CD14-positive monocyte (primary cell): ENCODE measurements around the gene AKAP14. TPM values are rescaled to one million over a fixed set of nuclear protein-coding genes. Genes with fewer than 3 reads are reported as not detected.

ENCODE experiments used
- DNase-seq, 3 donors: peaks; one replicate each; pipeline ENCODE4 v3.0.0-alpha.2; 2011 to 2022
- H2AFZ ChIP-seq: 2 replicates; pipeline ENCODE4 v1.6.0; 2012; ENCODE audit warnings: mild to moderate bottlenecking, low read depth, low read length, inconsistent platforms; ENCODE audit not compliant: insufficient read depth, poor library complexity, severe bottlenecking
- H3K27ac ChIP-seq, 2 donors: 1 replicate in 1 of 2; 2 replicates in 1 of 2; pipeline ENCODE4 v1.5.1; 2012 to 2013; ENCODE audit warnings: low read length in 2 of 2, control low read depth in 1 of 2, inconsistent platforms in 1 of 2, low read depth in 1 of 2, mild to moderate bottlenecking in 1 of 2
- H3K27me3 ChIP-seq, 2 donors: one replicate each; pipeline versions ENCODE4 v1.6.0 to v1.6.1; 2011 to 2013; ENCODE audit warnings: low read length in 2 of 2; ENCODE audit not compliant: control insufficient read depth in 2 of 2, insufficient read depth in 2 of 2
- H3K36me3 ChIP-seq, 2 donors: replicated peaks in 1 of 2; 1 replicate in 1 of 2; 2 replicates in 1 of 2; pipeline versions ENCODE4 v1.5.1 to v1.6.1; 2012 to 2013; ENCODE audit warnings: low read length in 2 of 2, control low read depth in 1 of 2, inconsistent platforms in 1 of 2, mild to moderate bottlenecking in 1 of 2; ENCODE audit not compliant: insufficient read depth in 2 of 2, control insufficient read depth in 1 of 2
- H3K4me1 ChIP-seq, 2 donors: 1 replicate in 1 of 2; 2 replicates in 1 of 2; pipeline versions ENCODE4 v1.5.1 to v1.6.1; 2012 to 2013; ENCODE audit warnings: low read length in 2 of 2, control low read depth in 1 of 2, inconsistent platforms in 1 of 2, mild to moderate bottlenecking in 1 of 2, moderate library complexity in 1 of 2; ENCODE audit not compliant: insufficient read depth in 2 of 2, control insufficient read depth in 1 of 2
- H3K4me2 ChIP-seq: replicated peaks from 2 replicates; pipeline ENCODE3; 2012; ENCODE audit warnings: low read length, moderate library complexity, mild to moderate bottlenecking; ENCODE audit not compliant: poor library complexity, severe bottlenecking; ENCODE audit errors: extremely low read depth
- H3K4me3 ChIP-seq, 3 experiments: fragments of 200-600 bp in 1 of 3; sonication (generic) in 1 of 3; replicated peaks in 1 of 3; 1 replicate in 2 of 3; 2 replicates in 1 of 3; pipeline ENCODE4 v1.5.1; 2011 to 2013; ENCODE audit warnings: low read length in 3 of 3, mild to moderate bottlenecking in 3 of 3, control low read depth in 2 of 3, low read depth in 2 of 3, inconsistent platforms in 1 of 3, moderate library complexity in 1 of 3
- H3K79me2 ChIP-seq: 2 replicates; pipeline ENCODE4 v1.6.0; 2012; ENCODE audit warnings: mild to moderate bottlenecking, control low read depth, inconsistent platforms, low read length, moderate library complexity; ENCODE audit not compliant: insufficient read depth
- H3K9ac ChIP-seq: 2 replicates; pipeline ENCODE4 v1.6.0; 2017; ENCODE audit warnings: low read length, mild to moderate bottlenecking; ENCODE audit not compliant: insufficient read depth, poor library complexity, severe bottlenecking
- H3K9me3 ChIP-seq, 2 donors: replicated peaks in 1 of 2; 1 replicate in 1 of 2; 2 replicates in 1 of 2; pipeline versions ENCODE4 v1.5.1 to v1.6.1; 2012 to 2013; ENCODE audit warnings: low read length in 2 of 2, control low read depth in 1 of 2; ENCODE audit not compliant: control insufficient read depth in 1 of 2, insufficient read depth in 1 of 2
- H4K20me1 ChIP-seq: 2 replicates; pipeline ENCODE4 v1.6.0; 2012; ENCODE audit warnings: mild to moderate bottlenecking, low read length, control low read depth, moderate library complexity; ENCODE audit not compliant: insufficient read depth
- H3K27ac Mint-ChIP-seq, 7 donors: one replicate each; pipeline ENCODE4 v1.8.0; 2020; ENCODE audit warnings: mild to moderate bottlenecking in 7 of 7, mixed read lengths in 7 of 7, moderate library complexity in 6 of 7, inconsistent platforms in 2 of 7
- H3K27me3 Mint-ChIP-seq, 3 donors: one replicate each; pipeline ENCODE4 v1.8.0; 2021 to 2022; ENCODE audit warnings: low read depth in 3 of 3, mild to moderate bottlenecking in 3 of 3, mixed read lengths in 3 of 3, moderate library complexity in 3 of 3, inconsistent platforms in 1 of 3
- H3K36me3 Mint-ChIP-seq, 2 donors: one replicate each; pipeline ENCODE4 v1.8.0; 2020; ENCODE audit warnings: mixed read lengths in 2 of 2, inconsistent platforms in 1 of 2, mild to moderate bottlenecking in 1 of 2
- H3K4me1 Mint-ChIP-seq: one replicate; pipeline ENCODE4 v1.8.0; 2020; ENCODE audit warnings: mild to moderate bottlenecking, mixed read lengths
- H3K4me3 Mint-ChIP-seq, 2 donors: one replicate each; pipeline ENCODE4 v1.8.0; 2020; ENCODE audit warnings: mild to moderate bottlenecking in 2 of 2, mixed read lengths in 2 of 2, moderate library complexity in 1 of 2
- H3K9me3 Mint-ChIP-seq, 7 donors: one replicate each; pipeline ENCODE4 v1.8.0; 2020 to 2022; ENCODE audit warnings: mixed read lengths in 7 of 7, mild to moderate bottlenecking in 6 of 7, moderate library complexity in 6 of 7, inconsistent platforms in 2 of 7
- WGBS: methylation state at CpG from one replicate; pipeline ENCODE4 v1.1.5; 2013; ENCODE audit warnings: missing lambda C conversion rate; ENCODE audit not compliant: insufficient coverage; 5-methylcytosine and 5-hydroxymethylcytosine counted together
- intact Hi-C, 2 donors: fragments of 100-400 bp; cut with micrococcal nuclease; formaldehyde crosslinking; loops; one replicate each; pipeline versions ENCODE4 v1.15.0 to v1.15.1; 2023
- polyA minus RNA-seq: library from RNA; depleted of rRNA, polyadenylated mRNA; stranded (reverse); fragments of >200 nt; gene quantifications from 2 replicates; pipeline ENCODE4 v1.2.3, GENCODE V29; 2012
- polyA plus RNA-seq, 3 donors: library from polyadenylated mRNA; depleted of rRNA in 1 of 3; unstranded in 2 of 3; stranded (reverse) in 1 of 3; fragments of 300-500 nt in 2 of 3; fragments of >200 nt in 1 of 3; fragmentation: Illumina TruSeq in 2 of 3; gene quantifications; 1 replicate in 2 of 3; 2 replicates in 1 of 3; pipeline ENCODE4 v1.2.3, GENCODE V29; 2012 to 2021
- total RNA-seq, 12 experiments: library from RNA in 1 of 12; stranded (reverse) in 1 of 12; fragments of 120-200 nt in 1 of 12; gene quantifications; one replicate each; pipeline ENCODE4 v1.2.4 and lab custom pipeline; 2013 to 2026; ENCODE audit warnings: mixed read lengths in 6 of 12, inconsistent platforms in 1 of 12
- TF ChIP-seq, protein P1 (sequence below): fragments of 200-600 bp; IDR thresholded peaks from one replicate; pipeline ENCODE4 v1.8.0; 2022; ENCODE audit warnings: antibody characterized with exemption, mild to moderate bottlenecking

The AKAP14 gene
- not detected for total RNA-seq (2013)
- polyA plus RNA-seq, result not detected
- polyA minus RNA-seq, result not detected in 2 replicates
- 0 to 0.08 (median 0) reads per million in 11 experiments for total RNA-seq (lab: John Stamatoyannopoulos, UW)

DNA sequence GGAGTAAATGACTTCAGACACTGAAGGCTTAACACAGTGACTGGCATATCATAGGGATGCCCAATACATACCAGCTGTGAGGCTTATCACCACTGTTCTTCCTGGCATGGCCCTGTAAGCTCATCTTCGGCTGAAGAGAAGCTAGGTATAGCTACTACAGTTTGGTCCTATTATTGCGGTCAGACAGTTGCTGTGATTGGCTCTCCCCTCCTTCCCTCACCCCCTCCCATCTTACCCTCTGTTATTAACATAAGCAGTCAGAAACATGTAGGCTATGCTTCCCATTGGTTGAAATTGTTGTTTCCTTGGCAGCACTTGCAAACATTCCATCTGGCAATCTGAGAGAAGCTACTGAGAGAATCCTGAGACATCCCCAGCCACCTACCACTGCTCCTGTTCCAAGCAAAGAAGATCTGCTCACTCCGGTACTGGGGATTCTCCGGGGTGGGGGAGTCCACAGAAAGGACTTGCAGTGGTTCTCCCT, at the start of gene AKAP14:
Gene AKAP14, plus strand, starts transcription at position 51 of the 484 bp plus-strand sequence. CDS start 7,331 bp downstream, outside the sequence.
- Histone ChIP-seq H2AFZ (no peak within 1 kb of the TSS), H3K9me3 (no peaks in the 10 kb centered on the region), H3K9ac (no peak within 1 kb of the TSS), H3K79me2 (no peaks in the 10 kb centered on the region), H3K27ac (no peak within 1 kb of the TSS), H4K20me1 (no peaks in the 10 kb centered on the region), H3K36me3 (no peaks in the 10 kb centered on the region), H3K4me3 (no peak within 1 kb of the TSS), H3K4me1 (peaks cover 8% of the 10 kb centered on the region in 2 donors), H3K4me2 (no peak within 1 kb of the TSS), H3K27me3 (no peaks in the 10 kb centered on the region)
- H3K36me3 Mint-ChIP-seq, result no peaks in the 10 kb centered on the region
- H3K27ac Mint-ChIP-seq, result peak within 1 kb of the TSS in 1 of 7 donors; percentile 50
- TF ChIP-seq, protein P1, sequence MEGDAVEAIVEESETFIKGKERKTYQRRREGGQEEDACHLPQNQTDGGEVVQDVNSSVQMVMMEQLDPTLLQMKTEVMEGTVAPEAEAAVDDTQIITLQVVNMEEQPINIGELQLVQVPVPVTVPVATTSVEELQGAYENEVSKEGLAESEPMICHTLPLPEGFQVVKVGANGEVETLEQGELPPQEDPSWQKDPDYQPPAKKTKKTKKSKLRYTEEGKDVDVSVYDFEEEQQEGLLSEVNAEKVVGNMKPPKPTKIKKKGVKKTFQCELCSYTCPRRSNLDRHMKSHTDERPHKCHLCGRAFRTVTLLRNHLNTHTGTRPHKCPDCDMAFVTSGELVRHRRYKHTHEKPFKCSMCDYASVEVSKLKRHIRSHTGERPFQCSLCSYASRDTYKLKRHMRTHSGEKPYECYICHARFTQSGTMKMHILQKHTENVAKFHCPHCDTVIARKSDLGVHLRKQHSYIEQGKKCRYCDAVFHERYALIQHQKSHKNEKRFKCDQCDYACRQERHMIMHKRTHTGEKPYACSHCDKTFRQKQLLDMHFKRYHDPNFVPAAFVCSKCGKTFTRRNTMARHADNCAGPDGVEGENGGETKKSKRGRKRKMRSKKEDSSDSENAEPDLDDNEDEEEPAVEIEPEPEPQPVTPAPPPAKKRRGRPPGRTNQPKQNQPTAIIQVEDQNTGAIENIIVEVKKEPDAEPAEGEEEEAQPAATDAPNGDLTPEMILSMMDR, result no peak
- intact Hi-C loops, result no loop called here
- H3K27me3 Mint-ChIP-seq, result peaks cover 0 to 9% (median 5%) of the 10 kb centered on the region in 3 donors
- peaks cover 9% of the 10 kb centered on the region for H3K4me1 Mint-ChIP-seq
- H3K4me3 Mint-ChIP-seq, result no peak within 1 kb of the TSS
- H3K9me3 Mint-ChIP-seq, result peaks cover 0 to 2% (median 0%) of the 10 kb centered on the region in 7 donors
- DNase-seq, result no peak
- no CpG with 5 or more reads among the region's 4 CpGs for WGBS

GRCh38 chrX:119852382-119853353, 43.0 kb upstream of the AKAP14 start, which contains the start of gene UPF3B:
Gene UPF3B (minus strand): TSS chrX:119852963. CDS start chrX:119852928, 35 bp downstream.
- Histone ChIP-seq H3K9me3 (no peaks in the 10 kb centered on the region), H3K9ac (peak within 1 kb of the TSS; percentile 79), H3K4me3 (peak within 1 kb of the TSS; percentile 69 to 94 (median 88)), H3K27me3 (no peaks in the 10 kb centered on the region), H4K20me1 (no peaks in the 10 kb centered on the region), H2AFZ (peak within 1 kb of the TSS; percentile 87), H3K4me1 (peaks cover 11 to 15% of the 10 kb centered on the region in 2 donors), H3K36me3 (peaks cover 12 to 24% of the 10 kb centered on the region in 2 donors), H3K79me2 (peaks cover 10% of the 10 kb centered on the region), H3K27ac (peak within 1 kb of the TSS; percentile 83 to 95), H3K4me2 (peak within 1 kb of the TSS; percentile 80)
- peaks cover 0 to 14% (median 0%) of the 10 kb centered on the region in 3 donors for H3K27me3 Mint-ChIP-seq
- WGBS, result 0% methylated on average over 13 of the region's 54 CpGs
- TF ChIP-seq, protein P1, result no peak
- intact Hi-C loops, result no loop called here
- H3K4me3 Mint-ChIP-seq, result peak within 1 kb of the TSS; percentile 95 to 96
- peak; percentile 93 to 97 (median 94) for DNase-seq
- peak within 1 kb of the TSS; percentile 92 to 98 (median 96) for H3K27ac Mint-ChIP-seq
- peaks cover 10% of the 10 kb centered on the region for H3K4me1 Mint-ChIP-seq
- H3K36me3 Mint-ChIP-seq, result peaks cover 19 to 29% of the 10 kb centered on the region in 2 donors
- H3K9me3 Mint-ChIP-seq, result peaks cover 0 to 6% (median 0%) of the 10 kb centered on the region in 7 donors
